NK-92 (cell line): ENCODE results near the gene N4BP2L1.
A peak's percentile ranks its signal among the peaks of the same experiment; 100 is the strongest.

Experiments
- DNase-seq: peaks from one replicate; lab custom pipeline; 2025; ENCODE audit not compliant: unreplicated experiment; lab: John Stamatoyannopoulos, UW

N4BP2L1 gene

DNA sequence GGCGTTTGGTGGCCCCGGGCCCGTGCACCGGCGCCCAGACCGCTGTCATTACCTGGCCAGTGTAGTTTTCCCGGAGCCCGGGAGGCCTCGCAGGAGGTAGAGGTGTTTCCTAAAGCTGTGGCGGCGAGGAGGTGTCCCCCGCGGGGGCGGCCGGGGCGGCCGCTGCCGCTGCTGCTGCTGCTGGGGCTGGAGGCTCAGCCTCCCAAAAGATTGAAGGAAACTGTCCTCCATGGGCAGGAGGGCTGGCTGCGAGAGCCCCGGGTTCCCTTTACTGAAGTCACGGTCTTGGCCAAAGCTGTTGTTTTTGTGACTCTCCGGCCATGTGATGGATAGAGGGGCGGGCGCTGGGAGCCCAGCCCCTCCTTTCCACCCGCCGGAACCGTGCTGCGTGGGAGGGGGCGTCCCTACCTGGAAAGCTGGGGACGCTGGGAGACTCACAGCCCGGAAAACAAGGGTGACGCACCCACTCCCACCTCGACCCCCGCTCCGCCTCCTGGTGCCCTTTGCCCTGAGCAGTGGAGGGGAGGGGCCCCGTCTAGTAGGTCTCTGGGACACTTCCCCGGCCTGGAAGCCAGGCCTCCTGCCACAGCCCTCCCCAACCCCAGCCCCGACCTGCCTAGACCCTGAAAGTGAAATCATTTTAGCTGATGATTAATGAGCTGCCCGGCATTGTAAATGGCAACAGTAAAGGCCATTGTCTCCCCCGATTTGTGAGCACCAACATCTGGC lies at the start of gene N4BP2L1:
N4BP2L1 (minus strand) TSS at position 279 of the 729 bp plus-strand sequence; CDS start at position 231, 48 bp downstream.
- peak; percentile 24 for DNase-seq

DNA sequence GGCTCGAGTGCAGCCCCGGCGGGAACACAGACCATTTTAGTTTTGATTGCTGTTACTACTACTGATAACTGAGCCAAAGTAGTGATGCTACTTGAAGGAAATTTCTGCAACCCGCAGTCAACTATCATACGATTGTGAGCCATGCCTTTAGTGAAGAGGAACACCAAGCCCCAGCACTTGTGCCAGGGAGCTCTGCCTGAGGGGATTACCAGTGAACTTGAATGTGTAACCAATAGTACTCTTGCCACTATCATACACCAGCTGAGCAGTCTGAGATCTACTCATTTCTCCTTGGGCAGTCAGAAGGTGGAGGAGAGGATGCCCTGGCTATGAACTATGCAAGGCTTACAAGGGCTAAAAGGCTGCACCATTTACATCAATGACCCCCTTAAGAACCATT lies 49.0 kb upstream of the N4BP2L1 start:
- DNase-seq, result no peak

DNA sequence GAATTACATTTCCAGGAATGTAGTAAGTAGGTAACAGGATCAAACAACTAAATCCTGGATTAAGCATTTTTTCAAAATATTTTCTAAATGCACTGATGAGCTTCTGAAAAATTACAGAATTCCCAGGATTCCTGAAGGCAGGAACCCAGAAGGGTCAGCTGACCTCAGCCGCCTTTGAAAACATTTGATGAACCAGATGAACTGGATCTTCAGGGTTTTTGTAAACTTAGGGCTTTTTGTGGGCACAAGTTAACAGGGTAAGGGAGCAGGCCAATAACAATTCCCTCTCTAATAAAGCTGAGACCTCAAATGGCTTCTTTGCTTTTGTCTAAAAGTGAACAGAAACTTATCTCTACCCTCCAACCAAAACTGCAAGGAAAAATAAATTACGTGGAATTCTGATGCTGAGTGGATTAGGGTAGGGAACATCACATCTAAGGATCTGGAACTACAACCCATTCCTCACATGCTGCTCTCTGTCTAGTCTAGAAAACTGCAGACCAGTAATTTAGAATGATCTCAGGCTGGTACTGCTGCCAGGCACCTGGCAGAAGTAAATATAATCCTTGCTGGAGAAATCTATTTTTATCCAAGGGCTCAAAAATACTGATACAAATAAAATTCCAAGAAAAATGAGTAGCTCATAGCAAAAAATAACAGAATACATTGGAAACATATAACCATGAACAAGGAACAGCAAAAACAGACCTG lies 48.2 kb upstream of the N4BP2L1 start:
- DNase-seq, result no peak

DNA sequence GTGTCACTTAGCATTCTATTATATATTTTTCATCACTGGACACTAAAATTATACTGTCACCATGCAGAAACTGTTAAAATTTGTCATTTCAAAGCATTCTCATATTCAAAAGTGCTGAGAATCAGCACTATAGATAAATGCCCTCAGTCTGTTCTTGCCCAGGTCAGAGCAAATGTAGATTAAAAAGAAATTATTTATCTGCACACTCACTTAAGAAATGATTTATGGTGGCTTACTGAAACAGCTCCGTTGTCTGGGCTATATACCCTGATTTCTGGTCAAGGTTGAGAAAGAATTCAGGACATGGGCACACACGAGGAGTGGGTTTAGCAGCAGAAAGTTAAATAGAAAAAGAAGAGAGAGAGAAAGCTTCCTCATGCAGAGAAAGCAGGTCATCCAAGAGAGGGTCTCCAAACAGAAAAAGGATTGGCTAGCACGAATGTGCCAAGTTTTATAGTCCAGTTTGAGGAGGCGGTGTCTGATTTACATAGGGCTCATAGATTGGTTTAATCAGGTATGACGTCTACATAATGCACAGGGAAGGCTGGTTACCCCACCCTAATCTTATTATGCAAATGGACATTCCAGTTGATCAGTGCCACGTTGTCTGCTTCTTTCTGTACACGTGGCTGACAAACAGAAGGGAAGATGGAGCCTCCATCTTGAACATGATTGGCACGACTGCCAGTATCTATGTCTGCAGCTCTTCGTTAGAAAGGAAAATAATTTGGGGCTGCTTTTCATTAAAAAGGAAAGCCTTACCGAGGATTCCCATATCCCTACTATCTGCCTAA lies 47.3 kb upstream of the N4BP2L1 start:
- DNase-seq, result no peak

DNA sequence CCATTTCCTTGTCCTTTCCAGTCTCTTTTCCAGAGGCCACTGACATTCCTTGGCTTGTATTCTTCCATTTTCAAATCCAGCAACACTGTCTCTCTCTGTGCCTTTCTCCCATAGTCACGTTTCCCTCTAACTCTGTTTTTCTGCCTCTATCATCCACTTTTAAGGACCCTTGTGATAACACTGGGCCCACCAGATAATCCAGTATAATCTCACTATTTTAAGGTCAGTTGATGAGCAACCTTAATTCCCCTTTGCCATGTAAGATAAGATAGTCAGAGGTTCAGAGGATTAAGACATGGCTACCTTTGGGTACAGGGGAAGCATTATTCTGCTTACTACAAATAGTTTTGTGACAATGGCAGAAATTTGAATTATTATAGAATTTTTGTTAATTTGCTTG lies 45.7 kb upstream of the N4BP2L1 start:
- DNase-seq, result no peak

DNA sequence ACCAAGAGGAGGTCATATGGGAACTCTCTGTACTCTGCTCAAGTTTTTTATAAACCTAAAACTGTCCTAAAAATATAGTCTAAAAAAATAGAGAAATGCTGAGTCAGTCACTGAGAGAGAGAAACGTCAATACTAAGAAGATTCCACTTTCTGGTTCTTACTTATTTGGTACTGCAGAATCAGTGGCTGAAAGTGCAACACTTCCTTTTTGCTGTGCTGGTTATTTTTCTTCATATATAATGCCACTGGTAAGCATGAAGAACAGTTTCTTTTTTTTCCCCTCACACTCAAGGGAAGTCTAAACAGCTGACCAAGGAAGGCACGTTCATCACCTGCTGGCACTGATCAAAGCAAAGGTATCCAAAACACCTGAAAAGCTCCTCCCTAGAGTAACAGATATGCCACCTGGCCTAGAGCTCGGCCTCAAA lies 44.3 kb upstream of the N4BP2L1 start:
- DNase-seq, result no peak

DNA sequence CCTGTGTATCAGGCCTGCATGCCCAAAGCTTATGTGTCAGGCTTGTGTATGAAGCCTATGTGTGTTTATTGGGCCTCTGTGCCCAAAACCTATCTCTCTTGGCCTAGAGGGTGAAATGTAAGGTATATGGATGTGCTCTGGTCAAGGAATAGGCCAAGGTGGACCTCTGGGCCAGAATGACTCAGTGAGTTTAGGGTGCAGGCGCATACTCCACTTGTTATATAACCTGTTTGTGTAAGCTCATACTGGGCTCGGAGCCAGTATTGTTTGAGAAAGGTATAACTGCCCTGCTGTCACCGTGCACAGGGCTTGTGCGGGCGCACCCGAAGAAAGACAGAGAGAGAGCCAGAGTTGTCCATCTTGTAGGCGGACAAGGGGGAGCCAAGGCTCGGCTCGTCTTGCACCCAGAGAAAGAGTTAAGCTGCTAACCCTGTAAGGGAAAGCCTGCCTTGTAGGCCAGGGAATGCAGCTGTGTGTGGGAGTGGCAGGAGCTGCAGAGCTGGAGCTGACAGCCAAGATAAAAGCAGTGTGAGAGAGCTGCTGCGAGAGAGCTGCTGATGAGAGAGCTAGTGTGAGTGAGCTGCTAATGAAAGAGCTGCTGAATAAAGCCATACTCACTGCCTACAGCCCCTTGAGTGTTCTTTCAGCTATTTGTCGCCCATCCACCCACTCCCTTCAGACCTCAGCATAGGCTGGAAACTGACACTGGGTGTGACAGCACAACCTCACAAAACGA lies 43.4 kb upstream of the N4BP2L1 start:
- DNase-seq, result no peak

DNA sequence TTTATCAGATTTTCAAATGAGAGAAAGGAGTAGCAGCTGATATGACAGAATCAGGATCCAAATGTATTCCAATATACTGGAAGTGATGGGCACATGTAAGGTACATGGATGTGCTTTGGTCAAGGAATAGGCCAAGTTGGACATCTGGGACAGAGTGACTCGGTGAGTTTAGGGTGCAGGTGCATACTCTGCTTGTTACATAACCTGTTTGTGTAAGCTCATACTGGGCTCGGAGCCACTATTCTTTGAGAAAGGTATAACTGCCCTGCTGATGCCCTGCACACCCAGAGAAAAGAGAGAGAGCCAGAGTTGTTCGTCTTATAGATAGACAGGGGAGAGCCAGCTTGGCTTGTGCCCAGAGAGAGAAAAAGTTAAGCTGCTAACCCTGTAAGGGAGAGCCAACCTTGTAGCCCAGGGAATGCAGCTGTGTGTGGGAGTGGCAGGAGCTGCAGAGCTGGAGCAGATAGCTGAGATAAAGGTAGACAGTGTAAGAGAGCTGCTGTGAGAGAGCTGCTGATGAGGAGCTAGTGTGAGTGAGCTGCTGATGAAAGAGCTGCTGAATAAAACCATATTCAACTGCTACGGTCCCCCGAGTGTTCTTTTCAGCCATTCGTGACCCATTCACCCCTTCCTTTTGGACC lies 40.7 kb upstream of the N4BP2L1 start:
- no peak for DNase-seq

DNA sequence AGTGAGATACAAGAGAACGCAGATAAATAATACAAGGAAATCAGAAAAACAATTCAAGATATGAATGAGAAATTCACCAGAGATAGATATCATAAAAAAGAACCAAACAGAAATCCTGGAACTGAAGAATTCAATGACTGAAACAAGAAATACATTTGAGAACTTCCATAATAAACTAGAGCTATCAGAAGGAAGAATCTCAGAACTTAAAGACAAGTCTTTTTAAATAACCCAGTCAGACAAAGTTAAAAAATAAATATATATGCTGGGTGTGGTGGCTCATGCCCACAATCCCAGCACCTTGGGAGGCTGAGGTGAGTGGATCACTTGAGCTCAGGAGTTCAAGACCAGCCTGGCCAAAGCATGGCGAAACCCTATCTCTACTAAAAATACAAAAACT lies 28.7 kb upstream of the N4BP2L1 start:
- no peak for DNase-seq

DNA sequence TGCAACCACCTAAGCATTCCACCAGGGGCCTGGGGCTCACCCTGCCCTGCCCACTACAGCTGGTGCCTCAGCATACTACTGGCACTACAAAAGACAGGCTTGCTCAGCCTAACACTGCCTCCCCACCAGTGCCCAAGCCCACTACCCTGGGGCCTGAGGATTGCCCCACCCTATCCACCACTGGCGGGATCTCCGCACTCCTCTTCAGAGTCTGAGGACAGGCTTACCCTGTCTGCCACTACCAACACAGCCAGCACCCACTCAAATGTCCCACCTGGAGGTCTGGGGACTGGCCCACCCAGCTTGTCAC lies 27.6 kb upstream of the N4BP2L1 start:
- no peak for DNase-seq

DNA sequence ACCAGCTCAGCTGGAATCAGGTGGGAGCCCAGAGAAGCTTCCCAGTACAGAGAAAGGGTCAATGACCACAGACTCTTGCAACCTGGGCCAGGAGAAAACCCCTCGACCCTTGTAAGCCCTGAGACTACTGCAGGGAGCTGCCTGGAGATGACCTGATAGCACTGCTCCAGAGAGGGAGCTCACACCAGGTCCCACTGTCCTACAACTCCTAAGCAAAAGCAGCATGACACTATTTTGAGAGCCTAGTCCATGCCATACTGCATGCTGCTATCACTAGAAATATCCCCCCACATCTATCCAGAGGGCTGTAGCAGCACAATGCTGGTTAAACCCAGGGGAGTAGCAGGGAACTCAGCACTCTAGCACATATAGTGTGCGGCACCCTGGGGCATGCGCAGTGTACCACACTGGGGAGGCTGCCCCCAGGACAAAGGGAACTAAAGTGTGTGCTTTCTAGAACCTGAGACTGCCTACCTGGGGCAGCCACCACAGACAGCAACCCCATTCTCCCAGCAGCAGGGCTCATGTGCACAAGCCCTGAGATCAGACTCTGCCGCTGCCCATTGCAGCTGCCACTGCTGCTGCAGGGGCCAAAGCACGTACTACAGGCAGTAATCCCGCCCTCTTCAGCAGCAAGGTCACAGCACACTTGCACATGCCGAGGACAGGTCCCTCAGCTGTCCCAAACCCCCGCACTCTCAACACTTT lies 27.1 kb upstream of the N4BP2L1 start:
- no peak for DNase-seq

DNA sequence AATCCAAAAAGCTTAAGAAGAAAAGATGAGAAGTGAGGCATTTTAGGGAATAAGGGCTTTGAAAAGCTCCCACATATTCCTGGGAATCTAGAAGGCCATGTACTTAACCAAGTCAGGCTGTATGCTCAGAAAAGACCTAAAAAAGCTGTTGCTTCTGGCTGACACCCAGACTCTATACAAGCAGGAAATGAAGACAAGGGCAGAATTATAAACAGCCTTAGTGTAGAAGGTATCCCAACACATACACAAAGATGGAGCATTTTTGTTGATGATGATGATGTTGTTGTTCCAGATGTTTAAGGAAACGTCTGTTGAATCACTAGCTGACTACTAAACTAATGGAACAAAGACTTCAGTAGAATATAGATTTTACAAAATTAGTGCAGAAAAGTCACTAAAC lies 26.1 kb upstream of the N4BP2L1 start:
- DNase-seq, result no peak

DNA sequence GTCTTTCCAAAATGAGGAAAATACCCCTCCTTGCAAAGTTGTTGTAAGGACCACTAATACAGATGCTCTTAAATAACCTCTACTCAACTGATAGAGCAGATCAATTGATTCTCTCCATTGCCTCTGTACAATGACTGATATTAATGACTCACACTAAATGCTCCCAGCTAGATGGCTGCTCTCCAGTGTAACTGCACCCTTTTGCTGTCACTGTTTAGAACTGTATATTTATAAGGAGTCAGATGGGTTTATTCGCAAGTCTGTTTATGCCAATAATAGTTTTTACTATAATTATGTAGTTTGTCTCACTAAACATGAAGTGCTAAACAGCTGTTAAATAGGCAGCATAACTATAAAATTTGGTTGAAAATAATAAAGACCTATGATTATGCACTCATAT lies 21.0 kb upstream of the N4BP2L1 start:
- no peak for DNase-seq

DNA sequence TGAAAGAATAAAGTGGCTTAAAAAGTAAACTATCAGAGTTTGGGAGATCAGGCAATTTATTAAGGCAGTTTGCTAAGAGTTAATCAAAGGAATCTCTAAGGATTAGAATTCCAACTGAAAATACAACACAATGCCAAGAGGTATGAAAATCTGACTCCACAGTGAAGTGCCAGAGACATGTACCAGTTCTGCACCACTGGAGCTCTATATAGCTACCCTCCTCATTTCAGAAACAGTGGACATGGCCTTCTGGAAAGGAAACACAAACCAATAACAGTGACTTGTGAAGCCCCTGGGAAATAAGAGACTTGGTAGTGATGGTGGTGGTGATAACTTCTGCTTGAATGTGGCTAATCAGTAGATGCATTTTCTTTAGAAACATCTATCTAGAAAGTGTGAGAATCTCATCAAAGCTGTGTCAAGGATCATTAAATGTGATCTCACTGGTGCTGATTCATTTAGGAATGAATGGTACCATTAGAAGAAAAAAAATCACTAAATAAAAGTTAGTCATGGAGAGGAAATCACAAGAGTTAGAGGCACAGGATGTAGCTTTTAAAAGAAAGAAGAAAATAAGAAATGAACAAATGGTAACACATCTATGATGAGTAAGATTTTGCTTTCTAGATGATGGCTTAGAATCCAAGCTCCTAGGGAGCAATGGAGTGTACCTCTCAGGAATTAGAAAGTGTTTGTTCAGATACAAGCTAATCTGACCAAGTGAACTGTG lies 20.1 kb upstream of the N4BP2L1 start:
- no peak for DNase-seq

DNA sequence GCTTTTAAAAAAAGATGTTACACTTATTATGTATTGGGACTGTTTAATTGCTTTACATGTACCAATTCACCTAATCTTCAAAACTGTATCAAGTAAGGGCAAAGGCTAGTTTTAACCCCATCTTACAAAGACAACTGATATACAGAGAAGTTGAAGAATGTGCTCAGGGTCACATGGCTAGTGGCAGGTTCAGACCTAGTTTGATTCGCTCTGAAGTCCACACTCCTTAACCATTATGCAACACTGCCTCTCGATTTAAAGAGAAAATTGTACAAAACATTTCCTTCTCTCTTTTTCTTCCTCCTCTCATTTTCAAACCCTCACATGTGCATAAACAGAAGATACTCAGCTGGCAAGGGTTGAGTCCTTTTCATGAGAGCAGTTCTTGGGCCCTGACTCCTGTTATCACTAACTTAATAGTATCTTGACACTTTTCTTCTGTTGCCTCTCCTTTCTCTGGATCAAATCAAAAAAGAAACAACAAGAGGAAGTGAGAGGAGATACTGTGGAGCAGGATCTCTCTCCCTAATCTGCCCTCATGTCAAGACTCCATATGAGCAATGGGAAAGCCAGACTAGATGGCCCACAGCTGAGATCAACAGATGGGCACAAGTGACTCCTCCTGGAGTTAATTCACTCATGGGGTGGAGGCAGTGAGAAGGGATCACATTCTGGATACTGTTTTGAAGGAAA lies 19.0 kb upstream of the N4BP2L1 start:
- no peak for DNase-seq

DNA sequence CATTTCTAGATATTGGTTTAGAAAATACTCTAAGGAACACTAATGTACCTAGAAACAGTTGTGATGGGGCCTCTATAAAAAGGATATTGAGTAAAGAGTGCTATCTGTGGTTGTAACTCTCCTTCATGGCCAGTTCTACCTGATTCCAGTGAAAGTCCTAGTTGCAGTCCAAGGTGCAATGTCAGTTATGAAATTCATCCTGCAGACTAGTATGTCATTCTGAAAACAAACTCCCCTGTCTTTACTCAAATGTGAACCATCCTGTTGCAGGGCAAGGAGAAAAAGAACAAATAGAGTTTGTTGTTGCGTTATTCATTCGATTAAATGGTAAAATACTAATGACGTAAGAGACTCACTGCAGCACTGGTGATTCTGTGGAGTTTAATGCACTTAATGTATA lies 18.3 kb upstream of the N4BP2L1 start:
- DNase-seq, result no peak

DNA sequence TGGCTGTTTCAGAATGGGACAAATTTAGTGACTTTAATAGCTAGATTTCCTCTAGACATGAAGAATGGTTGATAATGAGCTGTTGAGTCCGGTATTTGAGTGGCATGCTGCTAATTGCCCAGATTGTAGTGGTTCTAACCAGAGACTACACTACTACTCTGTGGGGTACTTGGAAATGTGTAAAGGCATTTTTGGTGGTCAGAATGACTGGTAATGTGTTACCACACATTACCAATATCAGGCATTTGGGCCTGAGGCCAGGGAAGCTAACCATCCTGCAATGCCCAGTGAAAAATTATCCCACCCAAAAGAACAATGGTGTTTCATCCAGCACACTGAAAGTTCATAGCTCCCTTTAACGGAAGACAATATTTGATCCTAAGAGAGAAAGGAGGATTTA lies 17.5 kb upstream of the N4BP2L1 start:
- DNase-seq, result no peak

DNA sequence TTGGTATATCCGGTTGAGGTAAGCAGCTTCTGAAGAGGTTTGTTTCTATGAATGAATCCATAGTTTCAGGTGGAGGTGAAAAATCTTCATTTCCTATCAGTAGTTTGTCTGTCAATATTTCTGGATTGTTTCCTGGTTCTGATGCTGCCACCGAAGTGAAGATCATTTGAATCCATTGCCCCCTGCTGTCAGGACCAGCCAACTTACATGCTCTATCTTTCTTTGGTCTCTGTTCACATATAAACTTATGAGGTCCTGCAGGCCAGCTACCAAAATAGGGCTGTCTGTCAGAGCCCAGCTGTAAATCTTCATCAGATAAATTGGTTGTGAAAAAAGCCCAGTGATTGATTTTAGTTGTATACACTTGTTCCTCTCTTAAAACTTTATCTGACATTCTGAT lies 15.2 kb upstream of the N4BP2L1 start:
- no peak for DNase-seq

DNA sequence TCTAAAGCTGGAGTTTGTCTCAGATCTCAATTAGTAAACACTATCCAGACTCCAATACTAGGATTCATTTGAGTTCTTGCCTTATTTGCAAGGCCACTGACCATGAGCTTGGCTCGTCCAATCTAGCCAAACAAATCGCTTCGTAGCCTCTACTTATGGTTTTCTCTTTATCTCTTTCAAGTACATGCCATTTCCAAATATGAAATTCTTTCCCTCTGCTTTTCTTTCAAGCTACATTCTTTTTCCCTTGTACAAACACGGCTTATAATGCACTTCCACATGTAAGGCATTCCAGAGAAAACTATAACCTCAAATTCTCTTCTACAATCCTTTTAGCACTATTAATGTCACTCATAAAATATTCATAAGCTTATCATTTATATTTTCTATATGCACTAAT lies 10.9 kb upstream of the N4BP2L1 start:
- no peak for DNase-seq
